Uterus (tissue), 4 donors: ENCODE measurements around the gene LRFN3. TPM values are rescaled to one million over a fixed set of nuclear protein-coding genes. Genes with fewer than 3 reads are reported as not detected.
"Not testable (repeated sequence)": the region's sequence is repeated elsewhere in the genome, so short reads cannot be mapped to it uniquely, and the experiment has no call there.

ENCODE experiments used
- DNase-seq, 2 donors: peaks; one replicate each; pipeline ENCODE4 v3.0.0-alpha.2; 2019 to 2020
- H3K27ac ChIP-seq, 2 donors: fragments of 200-600 bp; sonication (generic); 1 replicate in 1 of 2; 2 replicates in 1 of 2; pipeline ENCODE4 v1.5.1; 2016 to 2018
- H3K27me3 ChIP-seq, 2 donors: fragments of 200-600 bp; sonication (generic); one replicate each; pipeline ENCODE4 v1.5.1; 2018 to 2019; ENCODE audit warnings: control low read depth in 1 of 2
- H3K36me3 ChIP-seq, 2 donors: fragments of 200-600 bp; sonication (generic); one replicate each; pipeline ENCODE4 v1.5.1; 2019; ENCODE audit warnings: control low read depth in 1 of 2
- H3K4me1 ChIP-seq, 2 donors: fragments of 200-600 bp; sonication (generic); one replicate each; pipeline ENCODE4 v1.5.1; 2018 to 2019; ENCODE audit warnings: control low read depth in 1 of 2
- H3K4me3 ChIP-seq, 2 donors: fragments of 200-600 bp; sonication (generic); 1 replicate in 1 of 2; 2 replicates in 1 of 2; pipeline ENCODE4 v1.5.1; 2018 to 2019; ENCODE audit warnings: mild to moderate bottlenecking in 1 of 2
- H3K9me3 ChIP-seq, 2 donors: fragments of 200-600 bp; sonication (generic); one replicate each; pipeline ENCODE4 v1.5.1; 2019; ENCODE audit warnings: control low read depth in 1 of 2
- POLR2A ChIP-seq, 2 donors: fragments of 450-650 bp; IDR thresholded peaks; one replicate each; pipeline ENCODE4 v1.6.1; 2016; ENCODE audit warnings: antibody characterized with exemption in 2 of 2, mild to moderate bottlenecking in 1 of 2, moderate library complexity in 1 of 2
- intact Hi-C: fragments of 100-400 bp; cut with DNase I; formaldehyde crosslinking; loops from one replicate; pipeline ENCODE4 v1.15.1; 2023; ENCODE audit warnings: low total_unique reads
- total RNA-seq, 4 donors: library from RNA; depleted of rRNA in 3 of 4; stranded (reverse); fragments of >200 nt in 3 of 4; gene quantifications; one replicate each; pipeline versions ENCODE4 v1.1.0 to v1.2.4, GENCODE V29; 2014 to 2023
- TF ChIP-seq, protein P1 (sequence below), 4 experiments: fragments of 200-600 bp in 2 of 4; fragments of 450-650 bp in 2 of 4; sonication (generic) in 2 of 4; IDR thresholded peaks; one replicate each; pipeline ENCODE4 v1.5.1; 2016 to 2019; ENCODE audit warnings: antibody characterized with exemption in 4 of 4, mild to moderate bottlenecking in 2 of 4, moderate library complexity in 1 of 4
- donor health status: DM: yes; HTN: yes; CAD: no.

The LRFN3 gene
- total RNA-seq, 4 donors from 2014 or later: 3.1 to 22.4 (median 9.6) TPM

DNA sequence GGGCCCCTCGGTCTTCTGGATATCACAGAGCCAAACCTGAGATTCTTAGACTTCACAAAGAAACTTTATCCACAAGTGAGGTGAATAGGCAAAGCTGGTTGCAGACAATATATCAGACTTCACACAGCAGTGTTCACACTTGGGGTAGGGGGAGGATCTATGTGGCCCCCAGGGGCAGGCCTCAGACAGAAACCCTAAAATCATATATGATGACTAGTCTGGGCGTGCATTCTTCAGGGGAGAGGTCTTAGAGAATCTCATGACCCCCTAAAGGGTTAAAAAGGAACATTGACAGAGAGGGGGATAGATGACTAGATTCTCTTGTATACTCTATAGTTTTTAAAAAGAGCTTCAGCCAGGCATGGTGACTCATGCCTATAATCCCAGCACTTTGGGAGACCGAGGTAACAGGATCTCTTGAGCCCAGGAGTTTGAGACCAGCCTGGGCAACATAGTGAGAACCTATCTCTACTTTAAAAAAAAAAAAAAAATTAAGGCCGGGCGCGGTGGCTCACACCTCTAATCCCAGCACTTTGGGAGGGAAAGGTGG is 30.9 kb upstream of the LRFN3 start:
- no peak overlapping the region for H3K4me3 ChIP-seq
- intact Hi-C loops: no loop called here
- peaks cover 0 to 4% of the 10 kb centered on the region in 2 donors for H3K4me1 ChIP-seq
- H3K27ac ChIP-seq: no peak overlapping the region
- no peak for DNase-seq
- H3K9me3 ChIP-seq: no peaks in the 10 kb centered on the region
- TF ChIP-seq POLR2A (IDR thresholded peaks at IDR 0.05): no peak
- TF ChIP-seq, protein P1, sequence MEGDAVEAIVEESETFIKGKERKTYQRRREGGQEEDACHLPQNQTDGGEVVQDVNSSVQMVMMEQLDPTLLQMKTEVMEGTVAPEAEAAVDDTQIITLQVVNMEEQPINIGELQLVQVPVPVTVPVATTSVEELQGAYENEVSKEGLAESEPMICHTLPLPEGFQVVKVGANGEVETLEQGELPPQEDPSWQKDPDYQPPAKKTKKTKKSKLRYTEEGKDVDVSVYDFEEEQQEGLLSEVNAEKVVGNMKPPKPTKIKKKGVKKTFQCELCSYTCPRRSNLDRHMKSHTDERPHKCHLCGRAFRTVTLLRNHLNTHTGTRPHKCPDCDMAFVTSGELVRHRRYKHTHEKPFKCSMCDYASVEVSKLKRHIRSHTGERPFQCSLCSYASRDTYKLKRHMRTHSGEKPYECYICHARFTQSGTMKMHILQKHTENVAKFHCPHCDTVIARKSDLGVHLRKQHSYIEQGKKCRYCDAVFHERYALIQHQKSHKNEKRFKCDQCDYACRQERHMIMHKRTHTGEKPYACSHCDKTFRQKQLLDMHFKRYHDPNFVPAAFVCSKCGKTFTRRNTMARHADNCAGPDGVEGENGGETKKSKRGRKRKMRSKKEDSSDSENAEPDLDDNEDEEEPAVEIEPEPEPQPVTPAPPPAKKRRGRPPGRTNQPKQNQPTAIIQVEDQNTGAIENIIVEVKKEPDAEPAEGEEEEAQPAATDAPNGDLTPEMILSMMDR (IDR thresholded peaks at IDR 0.05): no peak
- H3K36me3 ChIP-seq: no peaks in the 10 kb centered on the region
- no peaks in the 10 kb centered on the region for H3K27me3 ChIP-seq

DNA sequence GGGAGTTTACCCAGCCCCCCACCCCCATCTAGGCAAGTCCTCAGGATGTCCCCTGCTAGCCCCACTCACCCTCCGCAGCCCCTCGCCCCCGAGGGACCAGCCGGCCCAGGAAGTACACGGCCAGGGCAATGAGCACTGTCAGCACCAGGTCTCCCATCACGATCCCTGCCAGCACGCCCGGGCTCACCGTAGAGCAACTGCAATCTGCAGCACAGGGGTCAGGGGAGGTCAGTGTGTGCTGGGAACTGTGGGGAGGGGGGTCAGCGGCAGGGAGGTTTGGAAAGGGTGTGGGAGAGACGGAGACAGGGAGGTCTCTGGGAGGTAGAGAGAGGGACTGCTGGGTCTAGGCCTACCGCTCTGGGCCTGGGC is 28.8 kb upstream of the LRFN3 start:
- Histone ChIP-seq H3K9me3 (no peaks in the 10 kb centered on the region), H3K27me3 (no peaks in the 10 kb centered on the region), H3K4me3 (no peak overlapping the region), H3K27ac (no peak overlapping the region), H3K4me1 (no peaks in the 10 kb centered on the region), H3K36me3 (no peaks in the 10 kb centered on the region)
- TF ChIP-seq, protein P1 (IDR thresholded peaks at IDR 0.05): no peak
- intact Hi-C loops: no loop called here
- DNase-seq: no peak

DNA sequence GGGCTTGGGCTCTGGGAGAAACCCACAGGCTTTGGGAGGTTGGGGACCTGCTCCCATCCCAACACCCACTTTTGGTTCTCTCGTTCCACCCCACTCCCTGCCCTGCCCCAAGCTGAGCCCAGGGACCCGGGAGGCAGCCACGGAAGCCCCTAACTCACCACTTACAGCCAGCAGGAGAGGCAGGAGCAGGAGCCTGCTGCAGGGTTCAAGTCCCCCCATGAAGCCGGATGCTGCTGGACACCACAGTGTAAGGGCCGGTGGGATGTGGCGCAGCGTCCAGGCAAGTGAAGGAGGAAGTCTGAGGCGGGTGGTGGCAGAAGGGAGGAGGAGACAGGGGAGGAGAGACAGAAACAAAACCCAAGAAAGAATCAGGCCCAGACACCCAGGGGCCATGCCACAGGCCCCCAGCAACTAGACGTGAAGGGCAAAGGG is 28.1 kb upstream of the LRFN3 start, which contains the start of gene TYROBP:
TSS of gene TYROBP (minus strand) at position 286 of the 432 bp plus-strand sequence. CDS start at position 219, 67 bp downstream.
- Histone ChIP-seq H3K27me3 (no peaks in the 10 kb centered on the region), H3K36me3 (no peaks in the 10 kb centered on the region), H3K4me1 (no peaks in the 10 kb centered on the region), H3K4me3 (no peak within 1 kb of the TSS), H3K27ac (no peak within 1 kb of the TSS), H3K9me3 (no peaks in the 10 kb centered on the region)
- DNase-seq: no peak
- no peak for TF ChIP-seq POLR2A (IDR thresholded peaks at IDR 0.05)
- TF ChIP-seq, protein P1 (IDR thresholded peaks at IDR 0.05): no peak
- intact Hi-C loops: no loop called here

DNA sequence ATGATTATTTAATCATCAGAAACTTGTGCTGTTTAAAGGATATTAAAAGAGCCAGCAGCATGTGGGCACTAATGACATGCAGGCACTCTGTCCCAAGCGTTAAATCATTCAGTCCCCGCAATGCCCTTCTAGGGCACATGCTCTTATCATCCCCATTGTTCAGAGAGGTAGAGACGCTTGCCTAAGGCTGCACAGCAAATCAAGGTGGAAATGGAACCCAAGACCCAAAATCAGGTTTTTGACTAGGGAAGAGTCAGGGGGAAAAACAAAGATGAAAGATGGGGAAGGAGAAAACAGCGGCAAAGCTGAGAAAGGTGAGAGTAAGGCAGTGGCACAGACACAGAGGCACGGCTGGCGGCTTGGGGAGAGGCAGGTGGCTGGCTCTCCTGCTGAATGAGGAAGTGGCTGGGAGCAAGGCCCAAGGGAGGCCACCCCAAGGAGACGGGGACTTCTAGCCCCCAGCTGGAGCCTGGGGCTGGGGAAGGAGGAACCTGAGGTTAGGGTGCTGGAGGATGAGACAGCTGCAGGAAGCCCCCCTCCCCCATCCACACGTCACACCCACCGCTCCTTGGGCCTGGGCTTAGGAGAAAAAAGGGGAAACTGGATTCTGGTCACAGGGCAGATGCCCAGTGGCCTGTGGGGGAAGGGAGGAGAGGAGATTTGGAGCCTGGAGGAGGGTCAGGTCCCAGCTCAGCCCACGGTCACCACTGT is 27.0 kb upstream of the LRFN3 start:
- Histone ChIP-seq H3K36me3 (no peaks in the 10 kb centered on the region), H3K27me3 (no peaks in the 10 kb centered on the region), H3K4me3 (no peak overlapping the region), H3K9me3 (no peaks in the 10 kb centered on the region), H3K27ac (no peak overlapping the region), H3K4me1 (no peaks in the 10 kb centered on the region)
- intact Hi-C loops: no loop called here
- no peak for DNase-seq
- TF ChIP-seq, protein P1 (IDR thresholded peaks at IDR 0.05): no peak
- no peak for TF ChIP-seq POLR2A (IDR thresholded peaks at IDR 0.05)

DNA sequence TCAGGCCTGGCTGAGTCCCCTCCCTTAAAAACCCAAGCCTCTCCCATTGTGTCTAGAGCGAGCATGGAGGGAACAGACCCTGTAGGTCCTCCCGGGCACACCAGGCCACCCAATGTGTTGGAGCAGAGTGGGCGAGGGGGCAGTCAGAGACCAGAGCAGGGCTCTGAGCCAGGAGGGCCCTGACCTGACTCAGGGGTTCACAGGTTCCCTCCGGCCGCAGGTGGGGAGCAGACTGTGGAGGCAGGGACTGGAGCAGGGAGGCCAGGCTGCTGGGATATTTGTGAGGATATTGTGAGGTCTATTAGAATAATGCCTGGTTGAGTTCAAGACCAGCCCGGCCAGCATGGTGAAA is 26.5 kb upstream of the LRFN3 start:
- H3K27me3 ChIP-seq: no peaks in the 10 kb centered on the region
- TF ChIP-seq POLR2A (IDR thresholded peaks at IDR 0.05): no peak
- TF ChIP-seq, protein P1 (IDR thresholded peaks at IDR 0.05): no peak
- no peaks in the 10 kb centered on the region for H3K9me3 ChIP-seq
- H3K4me3 ChIP-seq: no peak overlapping the region
- no peaks in the 10 kb centered on the region for H3K4me1 ChIP-seq
- H3K36me3 ChIP-seq: no peaks in the 10 kb centered on the region
- no peak for DNase-seq
- no peak overlapping the region for H3K27ac ChIP-seq
- intact Hi-C loops: no loop called here

DNA sequence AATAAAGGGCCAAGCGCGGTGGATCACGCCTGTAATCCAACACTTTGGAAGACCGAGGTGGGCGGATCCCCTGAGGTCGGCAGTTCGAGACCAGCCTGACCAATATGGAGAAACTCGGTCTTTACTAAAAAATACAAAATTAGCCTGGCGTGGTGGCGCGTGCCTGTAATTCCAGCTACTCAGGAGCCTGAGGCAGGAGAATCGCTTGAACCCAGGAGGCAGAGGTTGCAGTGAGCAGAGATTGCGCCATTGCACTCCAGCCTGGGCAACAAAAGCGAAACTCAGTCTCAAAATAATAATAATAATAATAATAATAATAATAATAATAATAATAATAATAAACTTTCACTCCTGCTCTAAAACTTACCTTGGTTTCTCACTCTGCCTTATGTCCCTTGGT is 25.8 kb upstream of the LRFN3 start:
- H3K4me3 ChIP-seq, intact Hi-C loops, H3K9me3 ChIP-seq, H3K4me1 ChIP-seq, DNase-seq, H3K27me3 ChIP-seq, H3K36me3 ChIP-seq, H3K27ac ChIP-seq: not testable (repeated sequence)
